GM21423 (cell line): ENCODE data around the gene LRRC8D.
"Not testable (repeated sequence)": the region's sequence is repeated elsewhere in the genome, so short reads cannot be mapped to it uniquely, and the experiment has no call there.

ENCODE experiments used
- ATAC-seq: cut with Tn5 transposase; IDR thresholded peaks from one replicate; pipeline ENCODE4 v1.9.1; 2021; ENCODE audit warnings: mild to moderate bottlenecking, moderate library complexity; ENCODE audit not compliant: unreplicated experiment

LRRC8D gene

DNA sequence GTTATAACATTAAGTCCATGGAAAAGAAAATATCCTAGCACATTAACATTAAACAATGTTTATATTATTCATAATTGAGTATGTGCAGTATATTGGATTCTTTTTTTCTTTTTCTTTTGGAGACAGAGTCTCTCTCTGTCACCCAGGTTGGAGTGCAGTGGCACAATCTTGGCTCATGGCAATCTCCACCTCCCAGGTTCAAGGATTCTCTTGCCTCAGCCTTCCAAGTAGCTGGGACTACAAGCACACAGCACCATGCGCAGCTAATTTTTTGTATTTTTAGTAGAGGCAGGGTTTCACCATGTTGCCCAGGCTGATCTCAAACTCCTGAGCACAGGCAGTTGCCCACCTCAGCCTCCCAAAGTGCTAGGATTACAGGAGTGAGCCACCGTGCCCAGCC, 162.0 kb downstream of the LRRC8D start:
- ATAC-seq: not testable (repeated sequence)

DNA sequence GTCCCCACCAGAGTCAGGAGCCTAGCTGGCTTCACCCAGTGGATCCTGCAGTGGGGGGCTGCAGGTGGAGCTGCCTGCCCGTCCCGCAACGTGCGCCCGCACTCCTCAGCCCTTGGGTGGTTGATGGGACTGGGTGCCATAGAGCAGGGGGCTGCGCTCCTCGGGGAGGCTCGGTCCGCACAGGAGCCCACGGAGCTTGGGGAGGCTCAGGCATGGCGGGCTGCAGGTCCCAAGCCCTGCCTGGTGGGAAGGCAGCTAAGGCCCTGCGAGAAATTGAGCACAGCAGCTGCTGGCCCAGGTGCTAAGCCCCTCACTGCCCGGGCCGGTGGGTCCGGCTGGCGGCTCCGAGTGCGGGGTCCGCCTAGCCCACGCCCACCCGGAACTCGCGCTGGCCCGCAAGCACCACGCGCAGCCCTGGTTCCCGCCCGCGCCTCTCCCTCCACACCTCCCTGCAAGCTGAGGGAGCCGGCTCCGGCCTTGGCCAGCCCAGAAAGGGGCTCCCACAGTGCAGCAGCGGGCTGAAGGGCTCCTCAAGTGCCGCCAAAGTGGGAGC, 163.8 kb downstream of the LRRC8D start:
- ATAC-seq: not testable (repeated sequence)

DNA sequence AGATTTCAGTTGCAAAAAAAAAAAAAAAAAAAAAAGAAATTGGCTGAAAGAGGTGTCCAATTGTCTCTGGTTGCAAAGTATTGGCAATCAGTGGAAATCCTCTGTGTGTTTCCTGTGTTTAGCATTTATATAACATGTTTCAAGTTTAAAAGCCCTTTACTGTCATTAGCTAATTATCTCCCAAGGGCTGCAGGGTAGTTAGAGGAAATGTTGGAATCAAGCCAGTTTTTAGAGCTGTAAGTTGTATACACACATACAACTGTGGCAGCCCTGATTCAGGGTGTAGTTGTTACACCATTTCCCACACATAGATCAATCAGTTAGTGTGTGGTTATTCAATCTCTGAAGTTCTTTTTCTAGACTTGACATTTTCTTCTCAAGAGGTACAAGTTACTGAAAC, 165.2 kb downstream of the LRRC8D start:
- no peak for ATAC-seq
